ENCODE results near the gene SLC41A2. TPM values are rescaled to one million over a fixed set of nuclear protein-coding genes. Genes with fewer than 3 reads are reported as not detected.

The SLC41A2 gene
- total RNA-seq, 1 experiment from 2014 or later: 4.3 TPM

GRCh38 chr12:104909761-104910160 lies 48.3 kb downstream of the SLC41A2 start:
- Mint-ChIP-seq H3K27me3 (ENCODE audit: low read depth) (no peaks in the 10 kb centered on the region), H3K36me3 (ENCODE audit: insufficient read depth in 1 of 3, low read depth in 3 of 3) (no peaks in the 10 kb centered on the region; a peak in 1 of 7 replicates), H3K9me3 (no peaks in the 10 kb centered on the region), H3K4me1 (peaks cover 8 to 12% of the 10 kb centered on the region in 2 experiments), H3K27ac (no peak overlapping the region; a peak in 1 of 7 replicates), H3K4me3 (no peak overlapping the region)
- no peak overlapping the region for H3K56ac ChIP-seq (ENCODE audit: insufficient read length, low read depth, low read length)
- no peak overlapping the region for H3K9ac ChIP-seq (ENCODE audit: extremely low read depth, insufficient read length, low read length)
- no peak overlapping the region for H2AFZ ChIP-seq (ENCODE audit: low read length)
- no peak overlapping the region for H3K4ac ChIP-seq (ENCODE audit: low read depth, low read length)
- H3K23me2 ChIP-seq (ENCODE audit: insufficient read length, low read depth, low read length, poor library complexity, severe bottlenecking): no peaks in the 10 kb centered on the region
- H3K23ac ChIP-seq (ENCODE audit: insufficient read length, low read depth, low read length): no peak overlapping the region
- no peak overlapping the region for H3K14ac ChIP-seq (ENCODE audit: insufficient read depth, low read length)
- no peak for DNase-seq
- H3K4me1 ChIP-seq (ENCODE audit: insufficient read depth, low read length): no peaks in the 10 kb centered on the region
- H3K27me3 ChIP-seq (ENCODE audit: insufficient read depth, low read length): no peaks in the 10 kb centered on the region
- H4K8ac ChIP-seq (replicated peaks; ENCODE audit: insufficient read length, low read depth, low read length): no peak overlapping the region
- H2BK120ac ChIP-seq (ENCODE audit: low read depth, low read length, poor library complexity, severe bottlenecking): no peak overlapping the region
- no peak for TF ChIP-seq CTCF (conservative IDR thresholded peaks at IDR 0.05)
- H4K5ac ChIP-seq (ENCODE audit: insufficient read length, low read depth, low read length): no peak overlapping the region
- H3K18ac ChIP-seq (ENCODE audit: insufficient read length, low read depth, low read length): no peak overlapping the region
- no peaks in the 10 kb centered on the region for H3K79me2 ChIP-seq (ENCODE audit: insufficient read depth, low read length)
- no CpG with 5 or more reads among the region's 2 CpGs for WGBS (ENCODE audit: extremely low coverage, insufficient read length, low lambda C conversion rate)
- H2AK5ac ChIP-seq (ENCODE audit: insufficient read length, low read length): no peak overlapping the region
- H3K4me2 ChIP-seq (ENCODE audit: insufficient read depth, insufficient read length, low read length): no peak overlapping the region
- H2BK5ac ChIP-seq (ENCODE audit: insufficient read length, low read length): no peak overlapping the region
- H3K27ac ChIP-seq (ENCODE audit: insufficient read length, low read depth, low read length): no peak overlapping the region
- no peak overlapping the region for H3T11ph ChIP-seq (ENCODE audit: low read length)
- H3K9me3 ChIP-seq (ENCODE audit: control insufficient read depth, low read depth, low read length): no peaks in the 10 kb centered on the region
- H2BK20ac ChIP-seq (ENCODE audit: low read depth, low read length, poor library complexity, severe bottlenecking): no peak overlapping the region
- no peaks in the 10 kb centered on the region for H3K79me1 ChIP-seq (ENCODE audit: insufficient read depth, low read depth, low read length, poor library complexity, severe bottlenecking)
- no peak overlapping the region for H4K91ac ChIP-seq (ENCODE audit: insufficient read length, low read depth, low read length)
- no peak overlapping the region for H2BK15ac ChIP-seq (ENCODE audit: low read depth, low read length)
- H4K20me1 ChIP-seq (ENCODE audit: control insufficient read depth, insufficient read depth, insufficient read length): no peaks in the 10 kb centered on the region
- H2BK12ac ChIP-seq (ENCODE audit: insufficient read length, low read depth, low read length): no peak overlapping the region

Other genes starting within 250 kb of the SLC41A2 start
- 49.3 and 54.1 TPM in 2 replicates for gene NOPCHAP1, start 28.0 kb upstream of the SLC41A2 start, total RNA-seq (2021)
- gene ALDH1L2, start 126.2 kb upstream of the SLC41A2 start, total RNA-seq (2021): 1.9 and 2.2 TPM in 2 replicates
- 41.2 and 45.3 TPM in 2 replicates for gene WASHC4, start 149.4 kb upstream of the SLC41A2 start, total RNA-seq (2021)